Activated T-helper 2 cell treated with anti-CD3 and anti-CD28 coated beads, Interferon-gamma antibody, Interleukin-2, Interleukin-4, amounts not matched to agents 10 μg/mL and 5 μg/mL and 100 μg/mL, durations not matched to agents 14 hours and 24 hours and 36 hours (primary cell): Measurements from ENCODE around the gene PER3. TPM values are rescaled to one million over a fixed set of nuclear protein-coding genes. Genes with fewer than 3 reads are reported as not detected.

Source experiments
- DNase-seq: peaks from one replicate; pipeline ENCODE4 v3.0.0; 2021; ENCODE audit warnings: low spot score
- H3K27ac Mint-ChIP-seq: one replicate; pipeline ENCODE4 v1.8.0; 2021; ENCODE audit warnings: mixed read lengths
- H3K27me3 Mint-ChIP-seq: one replicate; pipeline ENCODE4 v1.8.0; 2021; ENCODE audit warnings: low read depth, mixed read lengths
- H3K36me3 Mint-ChIP-seq: one replicate; pipeline ENCODE4 v1.8.0; 2021; ENCODE audit warnings: low read depth, mixed read lengths
- H3K4me1 Mint-ChIP-seq: one replicate; pipeline ENCODE4 v1.8.0; 2021; ENCODE audit warnings: low read depth, mixed read lengths
- H3K4me3 Mint-ChIP-seq: one replicate; pipeline ENCODE4 v1.8.0; 2021; ENCODE audit warnings: low read depth, mild to moderate bottlenecking, moderate library complexity, mixed read lengths
- H3K9me3 Mint-ChIP-seq: one replicate; pipeline ENCODE4 v1.8.0; 2021; ENCODE audit warnings: mixed read lengths
- intact Hi-C: fragments of 100-400 bp; cut with micrococcal nuclease; formaldehyde crosslinking; loops from one replicate; pipeline ENCODE4 v1.15.1; 2023
- total RNA-seq: library from RNA; stranded (reverse); gene quantifications from 2 replicates; pipeline ENCODE4 v1.2.3, GENCODE V29; 2022

The PER3 gene
- total RNA-seq, 1 donor from 2014 or later, result 4.5 TPM

DNA sequence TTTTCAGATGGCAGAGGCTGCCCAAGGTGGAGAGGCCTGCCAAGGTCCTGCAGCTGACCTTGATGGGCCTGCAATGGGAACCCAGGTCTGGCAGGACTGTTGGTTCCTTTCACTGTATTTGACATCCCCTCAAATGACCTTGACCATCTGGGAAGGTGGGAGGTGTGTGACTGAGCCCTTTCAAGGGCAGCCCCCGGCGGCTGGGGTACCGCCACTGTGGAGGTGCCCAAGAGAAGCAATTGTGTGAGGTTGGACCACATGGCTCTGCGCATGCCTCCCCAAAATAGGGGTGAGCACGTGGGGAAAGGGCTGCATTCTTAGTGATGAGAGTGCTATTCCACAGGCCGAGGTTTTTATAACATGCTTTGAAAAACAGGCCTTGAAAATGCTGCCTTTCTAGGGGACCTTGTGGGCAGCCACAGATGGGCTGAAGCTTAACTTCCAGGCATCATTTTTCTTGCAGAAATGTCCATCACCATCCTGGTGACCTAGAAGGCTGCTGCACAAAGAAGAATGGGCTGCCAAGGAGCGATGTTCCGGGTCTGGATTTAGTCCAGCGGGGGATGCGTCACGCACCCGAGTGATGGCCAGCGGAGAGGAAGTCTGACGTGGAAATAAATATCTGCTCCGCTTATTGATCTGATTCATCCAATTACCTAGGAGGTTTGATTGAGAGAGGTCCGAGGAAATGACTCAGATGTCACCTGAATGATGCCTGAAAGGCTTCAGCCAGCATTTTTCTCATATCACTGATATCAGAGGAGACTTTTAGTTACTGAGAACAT, 85.2 kb downstream of the PER3 start:
- no peaks in the 10 kb centered on the region for H3K4me1 Mint-ChIP-seq
- H3K4me3 Mint-ChIP-seq, result no peak overlapping the region
- no peaks in the 10 kb centered on the region for H3K9me3 Mint-ChIP-seq
- DNase-seq, result no peak
- H3K36me3 Mint-ChIP-seq, result no peaks in the 10 kb centered on the region
- peaks cover 1% of the 10 kb centered on the region for H3K27me3 Mint-ChIP-seq
- intact Hi-C loops, result no loop called here
- no peak overlapping the region for H3K27ac Mint-ChIP-seq

GRCh38 chr1:7871136-7871535, 87.0 kb downstream of the PER3 start:
- intact Hi-C loops, result no loop called here
- no peaks in the 10 kb centered on the region for H3K36me3 Mint-ChIP-seq
- peaks cover 1% of the 10 kb centered on the region for H3K27me3 Mint-ChIP-seq
- no peak overlapping the region for H3K4me3 Mint-ChIP-seq
- no peak overlapping the region for H3K27ac Mint-ChIP-seq
- H3K4me1 Mint-ChIP-seq, result no peaks in the 10 kb centered on the region
- no peak for DNase-seq
- no peaks in the 10 kb centered on the region for H3K9me3 Mint-ChIP-seq

DNA sequence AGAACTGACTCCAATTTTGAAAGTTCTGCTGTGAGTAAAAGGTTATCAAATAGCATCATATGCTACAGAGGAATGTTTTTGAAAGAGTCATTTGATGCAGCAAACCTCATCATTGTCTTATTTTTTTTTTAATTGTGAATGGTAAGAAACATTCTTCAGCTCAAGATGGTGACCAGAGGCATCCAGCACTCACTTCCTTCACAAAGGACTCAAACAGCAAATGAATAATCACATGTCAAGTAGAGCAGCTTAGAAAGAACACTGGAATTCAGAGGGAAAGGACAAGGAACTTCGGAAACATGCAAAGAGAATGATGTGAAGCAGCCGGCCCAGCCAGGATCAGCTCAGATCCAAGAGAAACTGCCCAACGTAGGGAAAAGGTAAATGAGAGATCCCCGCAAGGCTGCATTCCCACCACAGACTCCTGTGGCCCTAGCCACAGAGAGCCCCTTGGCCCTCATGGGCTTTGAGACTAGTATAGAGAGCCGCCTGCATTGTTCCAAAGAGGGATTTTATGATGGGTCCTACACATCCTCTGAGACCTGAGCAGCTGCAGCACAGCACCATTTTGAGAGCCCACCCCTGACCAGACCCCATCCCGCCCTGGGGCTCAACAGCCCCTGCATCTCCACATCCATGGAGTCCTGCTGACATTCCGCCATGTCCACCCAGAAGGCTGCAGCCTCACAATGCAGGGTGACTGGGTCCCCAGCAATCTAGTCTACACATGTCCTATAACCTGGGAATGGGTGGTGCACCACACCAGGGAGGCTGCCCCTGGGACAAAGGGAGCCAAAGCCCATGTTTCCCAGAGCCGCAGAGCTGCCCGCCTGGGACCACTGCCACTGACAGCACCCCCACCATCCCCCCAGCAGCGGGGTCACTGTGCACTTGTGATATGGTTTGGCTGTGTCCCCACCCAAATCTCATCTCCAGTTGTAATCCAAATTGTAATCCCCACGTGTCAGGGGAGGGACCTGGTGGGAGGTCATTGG, 90.0 kb downstream of the PER3 start:
- Mint-ChIP-seq H3K27ac (no peak overlapping the region), H3K4me1 (peaks cover 3% of the 10 kb centered on the region), H3K36me3 (no peaks in the 10 kb centered on the region), H3K27me3 (peaks cover 3% of the 10 kb centered on the region), H3K9me3 (peaks cover 10% of the 10 kb centered on the region), H3K4me3 (no peak overlapping the region)
- DNase-seq, result no peak
- intact Hi-C loops, result no loop called here

DNA sequence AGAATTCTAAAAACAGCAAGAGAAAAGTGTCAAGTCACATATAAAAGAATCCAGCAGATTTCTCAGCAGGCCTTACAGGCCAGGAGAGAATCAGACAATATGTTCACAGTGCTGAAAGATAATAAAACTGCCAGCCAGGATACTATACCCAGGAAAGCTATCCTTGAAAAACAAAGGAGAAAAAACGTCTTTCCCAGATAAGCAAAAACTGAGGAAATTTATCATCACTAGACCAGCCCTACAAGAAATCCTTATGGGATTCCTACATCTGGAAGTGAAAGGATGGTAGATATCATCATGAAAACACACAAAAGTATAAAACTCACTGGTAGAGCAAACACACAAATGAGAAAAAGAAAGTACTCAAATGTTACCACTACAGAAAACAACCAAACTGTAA, 93.9 kb downstream of the PER3 start:
- Mint-ChIP-seq H3K4me1 (peaks cover 3% of the 10 kb centered on the region), H3K27ac (no peak overlapping the region), H3K9me3 (peaks cover 10% of the 10 kb centered on the region), H3K4me3 (no peak overlapping the region), H3K36me3 (no peaks in the 10 kb centered on the region), H3K27me3 (peaks cover 6% of the 10 kb centered on the region)
- no peak for DNase-seq
- intact Hi-C loops, result no loop called here

GRCh38 chr1:7879228-7879627, 95.1 kb downstream of the PER3 start:
- intact Hi-C loops, result no loop called here
- DNase-seq, result no peak
- Mint-ChIP-seq H3K27ac (no peak overlapping the region), H3K4me1 (peaks cover 3% of the 10 kb centered on the region), H3K9me3 (peaks cover 10% of the 10 kb centered on the region), H3K27me3 (peaks cover 6% of the 10 kb centered on the region), H3K36me3 (no peaks in the 10 kb centered on the region), H3K4me3 (no peak overlapping the region)

- no peaks in the 10 kb centered on the region for H3K4me1 Mint-ChIP-seq
- H3K9me3 Mint-ChIP-seq, result no peaks in the 10 kb centered on the region
- intact Hi-C loops, result no loop called here
- DNase-seq, result no peak
- no peak overlapping the region for H3K4me3 Mint-ChIP-seq
- no peak overlapping the region for H3K27ac Mint-ChIP-seq
- H3K27me3 Mint-ChIP-seq, result peaks cover 17% of the 10 kb centered on the region
- no peaks in the 10 kb centered on the region for H3K36me3 Mint-ChIP-seq
Measured at GRCh38 chr1:7884757-7885156, 100.7 kb downstream of the PER3 start.

GRCh38 chr1:7885513-7886404, 101.7 kb downstream of the PER3 start:
- peak; percentile 13 for DNase-seq
- intact Hi-C loops, result no loop called here
- H3K4me3 Mint-ChIP-seq, result no peak overlapping the region
- H3K27me3 Mint-ChIP-seq, result peaks cover 20% of the 10 kb centered on the region
- H3K4me1 Mint-ChIP-seq, result no peaks in the 10 kb centered on the region
- no peaks in the 10 kb centered on the region for H3K36me3 Mint-ChIP-seq
- H3K9me3 Mint-ChIP-seq, result no peaks in the 10 kb centered on the region
- no peak overlapping the region for H3K27ac Mint-ChIP-seq

- no peaks in the 10 kb centered on the region for H3K36me3 Mint-ChIP-seq
- no peak for DNase-seq
- peaks cover 20% of the 10 kb centered on the region for H3K27me3 Mint-ChIP-seq
- intact Hi-C loops, result no loop called here
- H3K9me3 Mint-ChIP-seq, result no peaks in the 10 kb centered on the region
- H3K27ac Mint-ChIP-seq, result no peak overlapping the region
- H3K4me1 Mint-ChIP-seq, result no peaks in the 10 kb centered on the region
- H3K4me3 Mint-ChIP-seq, result no peak overlapping the region
Measured at GRCh38 chr1:7886405-7886745, 102.3 kb downstream of the PER3 start.

DNA sequence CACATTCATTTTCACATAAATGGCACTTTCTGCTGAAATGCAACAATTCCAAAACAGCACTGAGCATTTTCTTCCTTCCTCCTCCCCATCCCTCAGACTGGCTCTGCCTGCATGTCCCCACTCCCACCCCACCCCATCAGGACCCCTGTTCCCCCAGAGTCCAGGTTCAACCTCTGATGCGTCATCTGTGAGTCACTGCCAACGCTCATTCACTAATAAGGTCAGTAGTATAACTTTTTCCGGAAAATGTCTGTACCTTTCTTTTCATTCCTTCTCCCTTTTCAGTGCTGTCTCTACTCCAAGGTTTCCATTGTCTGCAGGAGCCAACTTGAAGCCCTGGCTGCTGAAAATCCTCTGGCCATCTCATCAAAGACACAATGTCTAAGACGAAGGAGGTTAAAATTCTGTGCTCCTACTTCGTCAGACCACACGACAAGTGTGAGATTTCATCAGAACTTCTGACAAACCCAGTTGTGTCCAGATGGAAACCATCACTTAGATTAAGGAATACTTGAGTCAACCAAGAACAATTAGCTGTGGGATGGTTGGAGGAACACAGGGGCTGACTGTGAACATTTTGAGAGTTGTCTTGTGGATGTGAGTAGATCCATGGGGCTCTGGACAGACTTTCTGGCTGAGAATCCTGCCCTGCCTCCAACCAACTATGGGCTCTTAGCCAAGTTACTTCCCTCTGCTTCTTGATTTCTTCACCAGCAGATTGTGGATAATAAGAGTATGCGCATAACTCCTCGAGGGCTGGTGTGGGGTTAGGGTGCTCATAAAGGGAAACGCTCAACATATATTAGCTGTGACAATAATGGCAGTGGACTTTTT, 104.4 kb downstream of the PER3 start:
- H3K27me3 Mint-ChIP-seq, result peaks cover 20% of the 10 kb centered on the region
- no peaks in the 10 kb centered on the region for H3K36me3 Mint-ChIP-seq
- no peak overlapping the region for H3K4me3 Mint-ChIP-seq
- DNase-seq, result no peak
- H3K9me3 Mint-ChIP-seq, result no peaks in the 10 kb centered on the region
- H3K4me1 Mint-ChIP-seq, result no peaks in the 10 kb centered on the region
- intact Hi-C loops, result no loop called here
- no peak overlapping the region for H3K27ac Mint-ChIP-seq

DNA sequence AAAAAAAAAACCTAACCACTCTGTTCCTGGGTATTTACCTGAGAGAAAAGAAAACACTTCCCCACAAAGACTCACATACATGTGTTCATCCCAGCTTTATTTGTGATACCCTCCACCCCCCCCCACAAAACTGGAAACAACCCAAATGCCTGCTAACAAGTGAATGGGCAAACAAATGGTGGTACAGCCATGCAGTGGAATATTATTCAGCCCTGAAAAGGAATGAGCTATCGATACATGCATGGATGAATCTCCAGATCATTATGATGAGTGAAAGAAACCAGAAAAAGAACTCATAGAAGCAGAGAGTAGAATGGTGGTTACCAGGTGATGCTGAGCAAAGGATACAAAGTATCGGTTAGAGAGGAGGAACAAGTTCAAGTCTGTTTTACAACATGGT, 106.8 kb downstream of the PER3 start:
- intact Hi-C loops, result no loop called here
- Mint-ChIP-seq H3K4me1 (no peaks in the 10 kb centered on the region), H3K27ac (no peak overlapping the region), H3K9me3 (no peaks in the 10 kb centered on the region), H3K27me3 (peaks cover 18% of the 10 kb centered on the region), H3K36me3 (no peaks in the 10 kb centered on the region), H3K4me3 (no peak overlapping the region)
- DNase-seq, result no peak

DNA sequence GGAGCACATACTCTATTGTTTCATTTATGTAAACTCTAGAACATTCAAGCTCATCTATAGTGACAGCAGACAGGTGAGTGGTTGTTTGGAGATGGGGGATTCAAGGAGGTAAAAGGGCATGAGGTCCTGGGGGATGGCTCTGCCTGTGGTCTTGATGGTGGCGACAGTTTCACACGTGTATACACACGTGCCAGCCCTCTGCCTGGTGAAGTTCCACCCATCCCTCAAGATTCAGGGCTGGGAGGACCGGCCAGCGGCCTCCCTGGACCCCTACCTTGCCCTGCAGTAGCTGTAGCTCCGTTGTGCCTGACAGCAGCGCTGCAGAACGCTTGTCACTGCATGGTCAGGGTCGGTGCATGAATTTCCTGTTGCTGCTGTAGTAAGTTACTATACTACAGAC, 107.7 kb downstream of the PER3 start:
- Mint-ChIP-seq H3K4me3 (no peak overlapping the region), H3K36me3 (no peaks in the 10 kb centered on the region), H3K27me3 (peaks cover 14% of the 10 kb centered on the region), H3K4me1 (no peaks in the 10 kb centered on the region), H3K27ac (no peak overlapping the region), H3K9me3 (no peaks in the 10 kb centered on the region)
- no peak for DNase-seq
- intact Hi-C loops, result no loop called here
